Esophagus (tissue), 2 donors: Measurements from ENCODE around the gene TRIM5. TPM values are rescaled to one million over a fixed set of nuclear protein-coding genes. Genes with fewer than 3 reads are reported as not detected.
A peak's percentile ranks its signal among the peaks of the same experiment; 100 is the strongest.
"Not testable (repeated sequence)": the region's sequence is repeated elsewhere in the genome, so short reads cannot be mapped to it uniquely, and the experiment has no call there.

Source experiments
- H3K27ac ChIP-seq, 2 donors: one replicate each; pipeline ENCODE4 v1.5.1; 2013; ENCODE audit warnings: low read depth in 2 of 2, mild to moderate bottlenecking in 2 of 2, inconsistent platforms in 1 of 2, low read length in 1 of 2, moderate library complexity in 1 of 2
- H3K27me3 ChIP-seq, 2 donors: one replicate each; pipeline ENCODE4 v1.6.1; 2013; ENCODE audit warnings: low read length in 2 of 2, control low read depth in 1 of 2, mild to moderate bottlenecking in 1 of 2; ENCODE audit not compliant: insufficient read depth in 2 of 2, control insufficient read depth in 1 of 2
- H3K36me3 ChIP-seq, 2 donors: one replicate each; pipeline ENCODE4 v1.6.1; 2013; ENCODE audit warnings: low read length in 1 of 2; ENCODE audit not compliant: control insufficient read depth in 2 of 2, insufficient read depth in 2 of 2
- H3K4me1 ChIP-seq, 2 donors: one replicate each; pipeline ENCODE4 v1.6.1; 2013; ENCODE audit warnings: low read length in 1 of 2; ENCODE audit not compliant: control insufficient read depth in 2 of 2, insufficient read depth in 2 of 2
- H3K4me3 ChIP-seq, 2 donors: one replicate each; pipeline ENCODE4 v1.5.1; 2013; ENCODE audit warnings: low read length in 2 of 2, mild to moderate bottlenecking in 2 of 2, low read depth in 1 of 2, moderate library complexity in 1 of 2
- H3K9me3 ChIP-seq, 2 donors: one replicate each; pipeline ENCODE4 v1.6.1; 2013; ENCODE audit warnings: mild to moderate bottlenecking in 2 of 2, low read depth in 1 of 2, low read length in 1 of 2, moderate library complexity in 1 of 2; ENCODE audit not compliant: control insufficient read depth in 2 of 2, insufficient read depth in 1 of 2
- WGBS, 2 donors: extraction: QIAGEN DNeasy Blood & Tissue Kit; methylation state at CpG; one replicate each; pipeline ENCODE4 v1.1.7; 2013; 5-methylcytosine and 5-hydroxymethylcytosine counted together
- polyA plus RNA-seq, 2 donors: library from polyadenylated mRNA; stranded (reverse); fragments of 200-250 nt; gene quantifications; one replicate each; pipeline ENCODE4 v1.2.3, GENCODE V29; 2013
- donor health status: healthy with polysubstance abuse.
- donor health status: Bipolar disorder and iron deficiency.

The TRIM5 gene
- polyA plus RNA-seq, 2 donors, result 5.8 to 6.7 TPM

- no peaks in the 10 kb centered on the region for H3K9me3 ChIP-seq
- no peaks in the 10 kb centered on the region for H3K4me1 ChIP-seq
- no peak overlapping the region for H3K27ac ChIP-seq
- no peaks in the 10 kb centered on the region for H3K27me3 ChIP-seq
- H3K36me3 ChIP-seq, result no peaks in the 10 kb centered on the region
- 84 to 88% methylated on average over 2 of the region's 2 CpGs for WGBS, 2 donors
- no peak overlapping the region for H3K4me3 ChIP-seq
Measured at GRCh38 chr11:5703741-5704536, 19.1 kb upstream of the TRIM5 start.

- H3K4me1 ChIP-seq, result no peaks in the 10 kb centered on the region
- H3K9me3 ChIP-seq, result no peaks in the 10 kb centered on the region
- peaks cover 0 to 4% of the 10 kb centered on the region in 2 donors for H3K36me3 ChIP-seq
- H3K27ac ChIP-seq, result no peak overlapping the region
- 50 to 67% methylated on average over 3 of the region's 3 CpGs for WGBS, 2 donors
- H3K4me3 ChIP-seq, result no peak overlapping the region
- no peaks in the 10 kb centered on the region for H3K27me3 ChIP-seq
Measured at GRCh38 chr11:5701055-5701577, 16.2 kb upstream of the TRIM5 start.

- Histone ChIP-seq H3K36me3 (peaks cover 0 to 4% of the 10 kb centered on the region in 2 donors), H3K27me3 (no peaks in the 10 kb centered on the region)
- 89% methylated on average over 10 of the region's 10 CpGs for WGBS, 2 donors
Measured at GRCh38 chr11:5700421-5701054, 15.7 kb upstream of the TRIM5 start.

GRCh38 chr11:5698281-5698680, 13.4 kb upstream of the TRIM5 start:
- no peaks in the 10 kb centered on the region for H3K4me1 ChIP-seq
- no peaks in the 10 kb centered on the region for H3K27me3 ChIP-seq
- no peak overlapping the region for H3K4me3 ChIP-seq
- H3K9me3 ChIP-seq, result no peaks in the 10 kb centered on the region
- H3K27ac ChIP-seq, result no peak overlapping the region
- WGBS, 2 donors, result 88 to 90% methylated on average over 7 of the region's 7 CpGs
- peaks cover 0 to 4% of the 10 kb centered on the region in 2 donors for H3K36me3 ChIP-seq

More at GRCh38 chr11:5700421-5701054, 15.7 kb upstream of the TRIM5 start:
- Histone ChIP-seq H3K4me1 (no peaks in the 10 kb centered on the region), H3K27ac (no peak overlapping the region), H3K9me3 (no peaks in the 10 kb centered on the region), H3K4me3 (no peak overlapping the region)

- Histone ChIP-seq H3K27me3 (no peaks in the 10 kb centered on the region), H3K36me3 (peaks cover 0 to 4% of the 10 kb centered on the region in 2 donors), H3K27ac (no peak overlapping the region), H3K9me3 (no peaks in the 10 kb centered on the region), H3K4me3 (no peak overlapping the region), H3K4me1 (no peaks in the 10 kb centered on the region)
- 70 to 78% methylated on average over 2 of the region's 2 CpGs for WGBS, 2 donors
Measured at GRCh38 chr11:5696210-5696609, 11.3 kb upstream of the TRIM5 start.

GRCh38 chr11:5695580-5695979, 10.7 kb upstream of the TRIM5 start:
- WGBS, 2 donors, result 82 to 86% methylated on average over 1 of the region's 1 CpG
- H3K27me3 ChIP-seq, result no peaks in the 10 kb centered on the region
- peaks cover 0 to 4% of the 10 kb centered on the region in 2 donors for H3K36me3 ChIP-seq
- H3K9me3 ChIP-seq, result no peaks in the 10 kb centered on the region
- no peak overlapping the region for H3K27ac ChIP-seq
- no peaks in the 10 kb centered on the region for H3K4me1 ChIP-seq
- no peak overlapping the region for H3K4me3 ChIP-seq

- Histone ChIP-seq H3K27ac (no peak overlapping the region), H3K4me3 (no peak overlapping the region), H3K4me1 (no peaks in the 10 kb centered on the region), H3K9me3 (no peaks in the 10 kb centered on the region), H3K36me3 (peaks cover 0 to 4% of the 10 kb centered on the region in 2 donors), H3K27me3 (no peaks in the 10 kb centered on the region)
- WGBS, 2 donors, result 71 to 85% methylated on average over 1 of the region's 1 CpG
Measured at GRCh38 chr11:5694642-5695041, 9.8 kb upstream of the TRIM5 start.

- Histone ChIP-seq H3K4me1 (no peaks in the 10 kb centered on the region), H3K4me3 (no peak overlapping the region), H3K36me3 (no peaks in the 10 kb centered on the region), H3K27ac (no peak overlapping the region), H3K9me3 (no peaks in the 10 kb centered on the region), H3K27me3 (no peaks in the 10 kb centered on the region)
- WGBS, 2 donors, result 65 to 69% methylated on average over 3 of the region's 3 CpGs
Measured at GRCh38 chr11:5691964-5692361, 7.1 kb upstream of the TRIM5 start.

- H3K27me3 ChIP-seq, H3K4me1 ChIP-seq, H3K9me3 ChIP-seq, H3K36me3 ChIP-seq: not testable (repeated sequence)
- Histone ChIP-seq H3K27ac (peak overlapping the region; percentile 8 to 26), H3K4me3 (peak overlapping the region; percentile 16 to 54)
- WGBS, 2 donors, result 46 to 59% methylated on average over 12 of the region's 12 CpGs
Measured at GRCh38 chr11:5691238-5691963, 6.5 kb upstream of the TRIM5 start.
